GM21717 (cell line): ENCODE results near the gene TMED4.

Experiments
- ATAC-seq: cut with Tn5 transposase; IDR thresholded peaks from one replicate; pipeline ENCODE4 v1.9.1; 2021; ENCODE audit warnings: mild to moderate bottlenecking, moderate library complexity; ENCODE audit not compliant: unreplicated experiment

The TMED4 gene

DNA sequence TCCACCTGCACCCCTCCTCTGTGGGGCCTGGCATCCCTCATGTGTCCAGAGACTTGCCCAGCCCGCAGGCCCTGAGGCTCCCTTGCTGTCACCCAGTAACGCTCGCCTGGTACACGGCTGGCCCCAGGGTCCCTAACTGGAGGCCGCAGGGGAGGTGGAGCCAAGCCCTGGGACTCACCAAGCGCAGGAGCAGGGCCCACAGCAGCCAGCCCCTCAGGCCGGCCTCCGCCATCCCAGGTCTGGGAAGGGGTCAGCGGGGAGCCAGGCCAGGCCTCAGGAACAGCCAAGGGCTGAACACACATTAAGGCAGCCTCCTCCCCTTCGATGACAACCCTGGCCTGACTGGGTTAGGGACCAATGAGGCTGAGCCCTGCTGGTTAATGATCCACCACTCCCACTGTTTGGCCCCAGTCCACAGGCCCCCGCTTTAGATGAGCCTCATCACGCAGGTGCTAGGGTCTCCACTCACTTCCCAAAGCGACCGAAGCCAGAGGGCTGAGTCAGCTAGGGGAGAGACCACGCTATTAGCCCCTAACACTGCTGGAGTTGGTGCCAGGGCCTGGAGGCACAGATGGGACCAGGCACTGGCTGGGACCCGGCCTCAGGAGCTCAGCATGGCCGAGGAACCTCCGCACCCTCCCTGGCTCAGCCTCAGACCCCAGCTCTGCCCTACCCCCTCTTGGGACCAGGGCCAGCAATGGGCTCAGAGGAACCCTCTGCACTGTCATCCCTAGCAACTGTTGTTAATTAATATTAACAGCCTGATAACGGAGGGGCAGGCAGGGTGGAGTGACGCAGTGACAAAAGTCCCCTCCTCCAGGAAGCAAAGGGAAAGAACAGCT, 40.8 kb downstream of the TMED4 start, which contains the start of gene NPC1L1:
Gene NPC1L1 (minus strand): TSS at position 303 of the 842 bp plus-strand sequence. CDS start 71 bp downstream, at position 232.
- no peak for ATAC-seq

DNA sequence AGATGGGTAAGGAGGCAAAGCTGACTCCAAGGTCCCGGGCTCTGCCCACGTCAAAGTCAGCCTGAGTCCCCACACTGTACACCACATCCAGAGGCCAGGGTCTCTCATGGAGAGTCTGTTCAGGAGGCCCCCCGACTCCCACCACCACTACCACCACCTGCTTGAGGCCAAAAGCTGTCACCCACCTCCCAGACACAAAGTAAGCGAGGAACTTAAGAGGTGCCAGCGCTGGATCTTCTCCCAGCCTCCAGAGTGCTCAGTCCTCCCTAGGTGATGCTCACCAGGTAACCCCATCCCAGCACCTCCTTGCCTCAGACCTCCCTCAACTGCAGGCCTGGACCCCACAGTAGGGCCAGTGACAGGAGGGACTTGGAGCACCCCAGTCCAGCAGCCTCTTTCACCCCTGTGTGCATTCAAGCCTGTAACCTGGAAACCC, 41.4 kb downstream of the TMED4 start:
- no peak for ATAC-seq

DNA sequence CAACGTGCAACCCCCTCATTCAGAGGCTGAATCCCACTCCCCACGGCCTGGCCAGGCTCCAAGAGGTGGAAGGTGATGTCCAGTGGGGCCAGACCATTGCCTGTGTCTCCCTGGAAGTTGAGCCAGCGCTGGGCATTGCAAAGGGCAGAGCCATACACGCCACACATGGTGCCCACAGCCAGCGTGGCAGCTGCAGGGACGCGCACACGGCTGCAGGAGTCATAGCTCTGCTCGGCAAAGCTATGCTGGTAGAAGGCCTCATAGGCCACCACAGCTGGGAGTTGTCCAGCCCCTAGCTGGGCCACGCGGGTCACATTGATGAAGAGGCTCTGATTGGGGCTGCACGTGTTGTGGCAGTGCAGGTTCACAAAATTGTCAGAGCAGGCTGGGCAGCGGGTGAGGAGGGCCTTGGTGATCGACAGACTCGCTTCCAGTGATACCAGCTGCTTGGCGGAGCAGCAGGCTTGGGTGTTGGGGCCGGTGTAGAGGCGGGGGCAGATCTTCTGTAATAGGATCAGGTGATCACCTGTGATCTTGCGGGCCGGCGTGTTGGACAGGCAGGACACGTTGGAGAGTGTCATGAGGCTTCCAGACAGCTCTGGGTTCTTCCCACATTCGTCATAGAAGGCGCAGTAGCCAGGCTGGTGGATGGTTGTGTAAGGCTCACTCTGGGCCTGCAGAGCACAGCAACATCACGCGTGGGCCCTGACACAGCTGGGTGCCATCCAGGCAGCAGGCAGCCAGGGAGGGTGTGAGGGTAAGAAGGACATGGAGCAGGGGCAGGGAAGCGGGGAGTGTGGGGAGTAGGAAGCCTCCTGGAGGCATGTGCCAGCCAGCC, 42.1 kb downstream of the TMED4 start:
- no peak for ATAC-seq

DNA sequence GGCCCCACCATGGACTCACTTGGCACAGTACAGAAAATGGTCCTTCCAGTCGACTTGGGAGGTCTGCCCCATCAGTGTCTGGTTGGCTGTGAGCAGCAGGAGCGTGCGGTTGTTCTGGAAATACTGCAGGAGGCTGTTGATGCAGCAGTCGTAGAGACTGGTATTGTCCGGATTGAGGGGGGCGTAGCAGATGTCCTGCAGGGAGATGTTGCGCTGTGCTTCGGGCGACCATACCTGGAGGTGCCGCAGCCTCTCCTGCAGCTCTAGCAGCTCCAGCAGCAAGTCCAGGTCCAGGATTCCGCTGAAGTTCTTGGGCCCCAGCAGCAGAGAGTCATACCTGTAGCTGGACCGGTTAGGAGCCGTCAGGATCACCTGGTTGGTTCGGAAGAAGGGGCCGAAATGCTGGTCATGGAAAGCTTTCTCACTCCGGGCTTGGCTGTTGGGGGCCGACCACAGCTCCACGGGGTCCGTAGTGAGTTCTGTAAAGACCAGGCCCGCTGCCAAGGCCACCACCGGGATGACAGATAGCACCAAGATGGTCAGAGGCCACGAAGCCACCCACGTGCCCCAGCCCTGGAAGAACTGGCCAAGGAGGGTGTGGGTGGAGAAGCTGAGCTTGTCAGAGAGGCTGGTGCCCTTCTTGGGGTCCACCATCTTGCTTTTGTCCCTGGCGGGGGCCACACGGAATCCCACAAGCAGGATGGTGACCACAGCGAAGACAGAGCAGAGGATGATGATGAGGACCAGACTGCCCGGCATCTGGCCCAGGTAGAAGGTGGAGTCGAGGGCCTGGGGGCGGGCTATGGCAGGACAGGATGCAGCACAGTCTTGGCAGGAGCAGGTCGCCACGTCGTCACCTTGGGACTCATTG, 43.0 kb downstream of the TMED4 start:
- ATAC-seq: no peak

DNA sequence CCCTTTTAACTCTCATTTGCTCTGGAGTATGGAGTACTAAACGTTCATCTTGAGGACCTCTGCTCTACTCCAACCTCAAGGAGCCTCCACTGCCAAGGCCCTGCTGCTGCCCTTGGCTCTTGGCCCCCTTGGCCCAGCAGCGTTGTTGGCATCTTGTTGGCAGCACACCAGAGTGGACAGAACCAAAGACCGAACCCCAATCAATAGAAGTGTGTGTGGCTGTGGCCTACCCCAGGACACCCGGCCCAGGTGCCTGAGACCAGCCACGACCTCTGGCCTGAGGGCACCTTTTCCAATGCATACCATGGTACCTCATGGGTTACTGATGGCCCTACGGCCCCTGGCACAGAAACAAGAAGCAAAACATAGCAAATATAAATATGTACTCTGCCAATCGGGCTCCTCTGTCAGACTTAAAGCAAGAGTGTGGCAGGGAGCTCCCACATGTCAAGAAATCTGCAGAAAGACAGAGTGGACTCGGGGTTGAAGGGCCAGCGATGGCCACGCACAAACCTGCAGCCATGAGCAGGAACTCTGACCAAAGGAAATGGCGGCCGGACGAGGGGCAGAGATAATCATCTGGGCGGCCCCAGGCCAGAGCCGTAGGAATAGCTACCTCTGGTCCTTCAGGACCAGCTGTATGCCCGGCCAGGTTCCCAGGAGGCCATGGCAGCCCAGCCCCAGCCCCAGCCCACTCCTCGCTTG, 43.8 kb downstream of the TMED4 start:
- no peak for ATAC-seq

DNA sequence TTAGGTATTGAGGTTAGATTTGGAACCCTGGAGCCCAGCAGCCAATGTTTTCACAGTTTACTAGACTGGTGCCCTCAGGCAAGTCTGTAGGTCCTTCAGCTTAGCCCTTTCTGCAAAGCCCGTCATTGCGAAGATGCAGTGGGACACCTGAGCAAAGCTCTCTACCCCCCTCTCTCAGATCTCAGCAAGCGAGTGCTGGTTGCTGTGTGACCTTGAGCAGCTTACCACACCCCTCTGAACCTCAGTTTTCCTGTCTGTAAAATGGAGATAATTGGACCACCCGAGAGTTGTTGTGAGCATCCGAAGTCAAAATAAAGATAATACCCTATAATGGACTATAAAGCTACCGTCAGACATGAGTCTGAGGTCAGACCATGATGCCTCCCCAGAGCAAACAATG, 44.6 kb downstream of the TMED4 start:
- ATAC-seq: no peak

DNA sequence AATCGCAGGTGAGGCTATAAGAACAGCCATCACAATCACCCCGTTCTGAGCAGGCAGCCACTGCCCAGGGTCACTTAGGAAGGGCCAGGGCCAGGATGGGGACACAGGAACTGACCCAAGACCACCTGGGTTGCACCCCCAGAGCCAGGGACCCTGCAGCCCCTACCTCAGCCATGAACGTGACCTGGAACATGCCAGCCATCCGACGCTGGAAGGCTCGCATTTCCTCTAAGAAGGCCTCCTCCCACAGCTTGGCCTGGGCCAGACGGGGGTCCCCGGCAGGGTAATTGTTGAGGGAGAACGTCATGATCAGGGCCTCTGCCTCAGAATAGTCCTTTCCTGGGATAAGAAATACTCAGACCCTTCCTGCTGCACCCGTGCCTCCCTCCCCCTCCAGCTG, 45.9 kb downstream of the TMED4 start:
- no peak for ATAC-seq

DNA sequence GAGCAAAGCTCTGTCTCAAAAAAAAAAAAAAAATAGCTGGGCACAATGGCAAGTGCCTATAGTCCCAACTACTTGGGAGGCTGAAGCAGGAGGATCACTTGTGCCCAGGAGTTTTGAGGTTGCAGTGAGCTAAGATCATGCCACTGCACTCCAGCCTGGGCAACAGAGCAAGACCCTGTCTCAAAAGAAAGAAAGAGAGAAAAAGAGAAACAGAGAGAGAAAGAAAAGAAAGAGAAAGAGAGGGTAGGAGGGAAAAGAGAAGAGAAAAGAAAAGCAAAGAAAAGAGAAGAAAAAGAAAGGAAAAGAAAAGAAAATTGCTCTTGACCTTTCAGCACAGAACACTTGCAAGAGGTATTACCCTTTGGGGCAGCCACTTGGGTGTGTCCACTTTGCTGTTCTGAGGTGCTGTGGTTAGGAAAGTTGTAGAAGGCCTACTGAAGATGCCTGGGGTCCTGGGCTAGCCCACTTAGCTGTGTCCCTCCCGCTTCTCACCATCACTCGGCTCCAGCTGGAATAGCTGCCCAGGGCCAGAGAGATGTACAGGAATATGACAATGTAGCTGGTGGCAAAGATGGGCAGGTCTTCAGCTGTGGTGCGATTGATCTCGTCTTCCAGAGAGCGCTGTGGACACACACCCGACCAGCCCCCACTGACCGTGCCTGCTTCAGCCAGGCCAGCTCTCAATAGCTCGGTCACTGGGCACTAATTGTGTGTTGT, 46.5 kb downstream of the TMED4 start:
- no peak for ATAC-seq

DNA sequence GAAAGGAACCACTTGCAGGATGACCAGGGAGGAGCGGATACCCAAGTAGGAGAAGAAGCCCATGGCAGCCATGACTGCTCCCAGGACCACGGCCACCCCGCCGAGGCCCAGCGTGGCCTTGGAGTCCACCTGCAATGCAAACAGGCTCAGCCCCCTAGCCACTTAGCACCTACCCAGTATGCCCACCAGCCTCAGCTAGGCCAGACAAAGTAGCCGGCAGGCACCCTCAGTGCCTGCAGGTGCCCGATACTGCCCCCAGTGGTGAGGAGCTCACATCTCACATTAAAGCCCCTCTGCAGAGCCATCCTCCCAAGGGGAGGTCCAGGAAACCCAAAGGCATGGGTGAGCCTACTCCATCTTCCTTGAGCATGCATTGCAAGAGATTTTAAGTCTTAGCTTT, 47.5 kb downstream of the TMED4 start:
- ATAC-seq: no peak

DNA sequence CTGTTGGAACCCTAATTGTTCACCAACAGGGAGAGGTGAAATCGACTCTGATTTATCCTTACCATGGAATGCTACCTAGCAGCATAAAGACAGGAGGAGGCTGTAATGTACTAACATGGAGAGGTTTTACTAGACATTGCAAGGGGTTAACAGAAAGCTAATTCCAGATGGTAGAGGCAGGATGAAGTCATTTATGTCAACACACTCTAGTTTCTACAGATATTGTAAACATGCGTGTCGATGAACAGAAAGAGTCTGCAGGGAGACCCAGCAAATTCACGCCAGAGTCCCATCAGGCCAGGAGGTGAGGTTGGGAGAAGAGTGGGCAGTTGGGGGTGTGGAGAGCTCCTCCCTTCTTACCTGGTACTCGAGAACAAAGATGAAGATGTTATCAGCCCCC, 47.9 kb downstream of the TMED4 start:
- ATAC-seq: no peak

DNA sequence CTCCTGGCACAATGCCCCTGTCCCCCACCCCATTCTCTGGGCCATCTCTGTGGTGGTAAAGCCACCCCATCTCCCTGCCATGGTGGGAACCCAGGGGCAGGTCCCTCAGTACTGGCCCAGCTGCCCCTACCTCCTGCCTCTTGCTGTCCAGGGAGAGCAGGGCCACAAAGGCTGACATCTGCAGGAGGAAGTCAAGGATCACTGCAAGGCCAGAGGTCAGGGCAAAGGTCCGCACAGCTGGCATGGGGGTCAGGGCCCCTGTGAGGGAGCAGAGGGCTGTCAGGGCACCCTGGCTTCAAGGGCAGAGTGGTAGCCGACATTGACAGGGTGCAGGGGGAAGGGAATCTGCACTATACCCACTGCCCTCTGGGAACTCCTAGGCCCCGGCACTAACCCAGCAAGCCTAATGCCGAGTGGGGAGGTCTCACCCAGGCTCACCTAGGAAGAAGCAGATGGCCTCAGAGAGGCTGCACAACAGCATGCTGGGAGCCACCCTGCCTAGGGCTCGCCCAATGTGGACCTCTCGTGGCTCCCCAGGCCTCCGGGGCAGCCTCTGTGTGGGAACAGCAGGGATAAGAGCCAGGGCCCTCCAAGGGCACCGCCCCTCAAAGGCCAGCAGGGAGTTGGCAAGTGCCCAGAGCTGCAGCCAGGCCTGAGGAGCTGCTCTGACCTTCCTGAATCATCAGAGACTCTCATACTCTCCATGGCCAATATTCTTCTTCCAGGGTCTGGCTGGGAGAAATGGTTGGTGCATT, 48.6 kb downstream of the TMED4 start:
- ATAC-seq: no peak

DNA sequence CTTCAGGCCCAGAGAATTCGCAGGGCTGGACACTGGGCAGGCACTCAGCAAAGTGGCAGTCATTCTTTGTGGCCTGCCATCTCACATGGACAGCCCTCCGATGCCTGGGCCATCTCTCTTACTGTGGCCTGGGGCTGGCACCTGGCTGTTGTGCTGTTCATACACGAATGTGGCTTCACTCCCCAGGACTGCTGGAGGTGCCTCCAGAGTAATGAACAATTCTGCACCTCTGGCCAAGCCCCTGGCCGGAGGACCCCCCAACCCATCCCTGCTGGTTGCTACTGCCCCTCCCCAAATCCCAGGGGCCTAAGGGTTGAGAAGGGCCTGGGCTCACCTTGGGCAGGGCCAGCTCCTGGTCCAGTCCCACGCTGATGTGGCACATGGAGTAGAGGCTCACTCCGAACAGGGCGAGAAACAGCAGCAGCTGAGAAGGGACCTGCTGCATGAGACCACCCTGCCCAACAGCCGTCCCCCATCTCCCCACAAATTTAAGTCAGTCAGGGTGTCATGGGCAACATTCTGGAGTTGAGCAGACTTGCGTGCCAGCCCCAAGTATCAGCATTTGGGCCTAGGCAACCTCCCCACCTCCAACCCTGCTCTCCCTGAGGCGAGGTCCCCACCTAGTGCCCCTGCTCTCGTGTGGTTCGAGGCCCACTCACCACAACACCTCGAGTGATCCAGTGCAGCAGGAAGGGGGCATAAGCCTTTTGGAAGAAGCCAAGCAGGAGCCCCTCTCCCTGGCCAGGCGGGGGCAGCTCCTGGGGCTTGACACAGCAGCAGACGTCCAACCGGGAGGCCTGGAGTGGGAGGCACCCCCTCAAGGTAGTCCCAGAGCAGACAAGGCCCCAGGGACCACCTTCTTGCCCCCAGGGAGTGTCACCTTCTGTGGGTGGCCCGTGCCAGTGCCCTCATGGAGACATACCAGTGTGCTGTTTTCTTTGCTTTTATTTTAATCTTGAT, 50.3 kb downstream of the TMED4 start:
- no peak for ATAC-seq

DNA sequence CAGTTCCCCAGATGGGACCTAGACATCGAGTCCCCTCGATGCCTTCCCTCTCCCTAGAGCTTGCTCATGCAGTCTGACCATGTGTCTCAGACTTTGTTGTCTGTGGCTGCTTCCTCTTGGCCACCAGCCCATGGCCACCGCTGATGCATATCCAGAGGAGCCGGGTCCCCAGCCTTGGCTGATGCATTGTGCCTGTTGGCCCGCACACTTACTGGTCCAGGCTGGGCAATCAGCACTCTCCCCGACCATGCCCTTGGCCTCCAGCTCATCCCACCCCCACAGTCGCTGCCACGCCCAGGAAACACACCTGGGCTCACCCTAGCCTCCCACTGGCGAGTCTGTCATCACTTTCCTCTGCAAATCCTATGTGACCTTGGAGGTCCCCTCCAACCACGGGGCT, 51.0 kb downstream of the TMED4 start:
- ATAC-seq: no peak
